Colonic mucosa (tissue), 4 donors: ENCODE data around the gene RSU1. TPM values are rescaled to one million over a fixed set of nuclear protein-coding genes. Genes with fewer than 3 reads are reported as not detected.

Experiments used
- DNase-seq: peaks from one replicate; pipeline ENCODE4 v3.0.0-alpha.2; 2020
- H3K27ac ChIP-seq: fragments of 200-600 bp; one replicate; pipeline ENCODE4 v1.8.0; 2021
- H3K27me3 ChIP-seq: fragments of 200-600 bp; one replicate; pipeline ENCODE4 v1.8.0; 2021
- H3K36me3 ChIP-seq: fragments of 200-600 bp; one replicate; pipeline ENCODE4 v1.8.0; 2021
- H3K4me1 ChIP-seq: fragments of 200-600 bp; one replicate; pipeline ENCODE4 v1.8.0; 2021; ENCODE audit warnings: mild to moderate bottlenecking
- H3K4me3 ChIP-seq: fragments of 200-600 bp; one replicate; pipeline ENCODE4 v1.8.0; 2021
- H3K9ac ChIP-seq, 2 donors: one replicate each; pipeline ENCODE4 v1.7.0; 2013; ENCODE audit warnings: control low read depth in 2 of 2, low read depth in 2 of 2, low read length in 2 of 2
- H3K9me3 ChIP-seq: fragments of 200-600 bp; one replicate; pipeline ENCODE4 v1.8.0; 2021
- CTCF ChIP-seq: fragments of 200-600 bp; IDR thresholded peaks from one replicate; pipeline ENCODE4 v1.8.0; 2022; ENCODE audit warnings: antibody characterized with exemption, mild to moderate bottlenecking
- intact Hi-C: fragments of 100-400 bp; cut with DNase I; formaldehyde crosslinking; loops from one replicate; pipeline ENCODE4 v1.14.1; 2022
- total RNA-seq, 2 donors: library from RNA; stranded (reverse); fragmentation: NEBNext Ultra II Directional in 1 of 2; extraction: Animal tissue kit (Norgen Biotek cat#: 25700) in 1 of 2; gene quantifications; one replicate each; pipeline ENCODE4 v1.2.1, GENCODE V29; 2021
- donor health status: healthy.
- donor health status: DM: no; HTN: no; CAD: no.
- donor health status: DM: no; HTN: no; CAD: no.

RSU1 gene
- total RNA-seq, 2 donors from 2014 or later: 44.3 to 82.9 TPM

GRCh38 chr10:16746856-16747255 is 70.4 kb downstream of the RSU1 start:
- intact Hi-C loops: no loop called here
- Histone ChIP-seq H3K4me1 (no peaks in the 10 kb centered on the region), H3K9ac (no peak overlapping the region), H3K27me3 (no peaks in the 10 kb centered on the region), H3K27ac (no peak overlapping the region), H3K9me3 (no peaks in the 10 kb centered on the region), H3K36me3 (no peaks in the 10 kb centered on the region), H3K4me3 (no peak overlapping the region)
- no peak for DNase-seq
- no peak for TF ChIP-seq CTCF

GRCh38 chr10:16745061-16745460 is 72.2 kb downstream of the RSU1 start:
- intact Hi-C loops: no loop called here
- Histone ChIP-seq H3K4me3 (no peak overlapping the region), H3K36me3 (no peaks in the 10 kb centered on the region), H3K27me3 (no peaks in the 10 kb centered on the region), H3K27ac (no peak overlapping the region), H3K4me1 (no peaks in the 10 kb centered on the region), H3K9me3 (no peaks in the 10 kb centered on the region), H3K9ac (no peak overlapping the region)
- DNase-seq: no peak
- TF ChIP-seq CTCF: no peak

- no peak overlapping the region for H3K27ac ChIP-seq
- no peaks in the 10 kb centered on the region for H3K4me1 ChIP-seq
- no peak overlapping the region for H3K9ac ChIP-seq
- H3K4me3 ChIP-seq: no peak overlapping the region
- intact Hi-C loops: no loop called here
- no peaks in the 10 kb centered on the region for H3K9me3 ChIP-seq
- no peak for TF ChIP-seq CTCF
- H3K36me3 ChIP-seq: no peaks in the 10 kb centered on the region
- H3K27me3 ChIP-seq: no peaks in the 10 kb centered on the region
- DNase-seq: no peak
Observed at GRCh38 chr10:16742165-16742960, 74.9 kb downstream of the RSU1 start.

- no peak overlapping the region for H3K4me3 ChIP-seq
- no peaks in the 10 kb centered on the region for H3K9me3 ChIP-seq
- H3K27ac ChIP-seq: no peak overlapping the region
- no peak for TF ChIP-seq CTCF
- DNase-seq: no peak
- intact Hi-C loops: no loop called here
- H3K9ac ChIP-seq: no peak overlapping the region
- H3K4me1 ChIP-seq: no peaks in the 10 kb centered on the region
- no peaks in the 10 kb centered on the region for H3K27me3 ChIP-seq
- no peaks in the 10 kb centered on the region for H3K36me3 ChIP-seq
Observed at GRCh38 chr10:16741540-16741939, 75.7 kb downstream of the RSU1 start.

- no peaks in the 10 kb centered on the region for H3K4me1 ChIP-seq
- no peaks in the 10 kb centered on the region for H3K9me3 ChIP-seq
- H3K27me3 ChIP-seq: no peaks in the 10 kb centered on the region
- no peak overlapping the region for H3K4me3 ChIP-seq
- intact Hi-C loops: no loop called here
- H3K9ac ChIP-seq: no peak overlapping the region
- no peaks in the 10 kb centered on the region for H3K36me3 ChIP-seq
- no peak for TF ChIP-seq CTCF
- no peak overlapping the region for H3K27ac ChIP-seq
- DNase-seq: no peak
Observed at GRCh38 chr10:16737420-16737819, 79.8 kb downstream of the RSU1 start.
